RWPE2 (cell line): ENCODE measurements around the gene DUOXA1.
A peak's percentile ranks its signal among the peaks of the same experiment; 100 is the strongest.

Experiments used
- ATAC-seq: fragments of 200-7000 bp; cut with Tn5 transposase; 3 replicates; pipeline ENCODE4 v1.9.1; 2021; ENCODE audit warnings: low read depth
- DNase-seq: peaks from one replicate; pipeline ENCODE4 v3.0.0-alpha.2; 2020; ENCODE audit warnings: low spot score
- H3K27ac ChIP-seq: fragments of 450-650 bp; 2 replicates; pipeline ENCODE4 v1.5.1; 2017; ENCODE audit warnings: mild to moderate bottlenecking; ENCODE audit not compliant: poor library complexity, severe bottlenecking
- H3K27me3 ChIP-seq: fragments of 250-450 bp; sonication (Bioruptor Pico); 2 replicates; pipeline ENCODE4 v1.5.1; 2021; ENCODE audit warnings: mild to moderate bottlenecking, moderate library complexity; ENCODE audit not compliant: insufficient read depth, poor library complexity, severe bottlenecking
- H3K36me3 ChIP-seq: fragments of 250-450 bp; sonication (Bioruptor Pico); 2 replicates; pipeline ENCODE4 v1.5.1; 2020; ENCODE audit warnings: low read depth, mild to moderate bottlenecking, moderate library complexity
- H3K4me1 ChIP-seq: fragments of 250-450 bp; sonication (Bioruptor Pico); 2 replicates; pipeline ENCODE4 v1.5.1; 2021; ENCODE audit warnings: mild to moderate bottlenecking, moderate library complexity; ENCODE audit not compliant: insufficient read depth, poor library complexity, severe bottlenecking
- H3K4me3 ChIP-seq: fragments of 250-450 bp; sonication (Bioruptor Pico); 2 replicates; pipeline ENCODE4 v1.5.1; 2021; ENCODE audit warnings: mild to moderate bottlenecking, moderate library complexity; ENCODE audit not compliant: severe bottlenecking
- H3K9me3 ChIP-seq: fragments of 250-450 bp; sonication (Bioruptor Pico); 2 replicates; pipeline ENCODE4 v1.5.1; 2021; ENCODE audit warnings: mild to moderate bottlenecking, moderate library complexity; ENCODE audit not compliant: severe bottlenecking
- CTCF ChIP-seq: fragments of 450-650 bp; IDR thresholded peaks from one replicate; pipeline ENCODE4 v1.5.1; 2017; ENCODE audit warnings: mild to moderate bottlenecking, moderate library complexity; ENCODE audit not compliant: poor library complexity, severe bottlenecking

DUOXA1 gene

GRCh38 chr15:45115312-45115820, 14.3 kb downstream of the DUOXA1 start:
- DNase-seq (peak; percentile 49), ATAC-seq (no peak)
- no peaks in the 10 kb centered on the region for H3K9me3 ChIP-seq
- H3K36me3 ChIP-seq, result no peaks in the 10 kb centered on the region
- H3K4me3 ChIP-seq, result no peak overlapping the region
- H3K27ac ChIP-seq, result no peak overlapping the region
- TF ChIP-seq CTCF, result no peak
- H3K4me1 ChIP-seq, result no peaks in the 10 kb centered on the region
- peaks cover 69% of the 10 kb centered on the region for H3K27me3 ChIP-seq

GRCh38 chr15:45114751-45115085, 15.0 kb downstream of the DUOXA1 start:
- no peak for DNase-seq
- Histone ChIP-seq H3K27ac (no peak overlapping the region), H3K36me3 (no peaks in the 10 kb centered on the region), H3K27me3 (peaks cover 76% of the 10 kb centered on the region), H3K4me1 (no peaks in the 10 kb centered on the region), H3K4me3 (no peak overlapping the region), H3K9me3 (no peaks in the 10 kb centered on the region)
- ATAC-seq, result 0 out of 3 replicates have a peak, but pooled peaks have one; percentile 0
- no peak for TF ChIP-seq CTCF

- Histone ChIP-seq H3K4me3 (no peak within 1 kb of the TSS), H3K4me1 (no peaks in the 10 kb centered on the region), H3K36me3 (no peaks in the 10 kb centered on the region), H3K27me3 (peaks cover 77% of the 10 kb centered on the region), H3K27ac (no peak within 1 kb of the TSS), H3K9me3 (no peaks in the 10 kb centered on the region)
- no peak for TF ChIP-seq CTCF
- ATAC-seq (peak; percentile 6; the same call in 1 of the 3 replicates), DNase-seq (peak; percentile 64)
Measured at GRCh38 chr15:45114076-45114750, 15.5 kb downstream of the DUOXA1 start, which contains the start of the genes DUOX2 and DUOXA2. DUOX2 (minus strand) TSS chr15:45114172; CDS start chr15:45113411, 761 bp downstream. DUOXA2 (plus strand) TSS chr15:45114326; CDS start chr15:45114606, 280 bp downstream.

- DNase-seq (no peak), ATAC-seq (no peak)
- no peak for TF ChIP-seq CTCF
Measured at GRCh38 chr15:45113380-45113990, 16.2 kb downstream of the DUOXA1 start.

More at GRCh38 chr15:45113380-45113990, 16.2 kb downstream of the DUOXA1 start:
- no peaks in the 10 kb centered on the region for H3K4me1 ChIP-seq
- H3K27me3 ChIP-seq, result peaks cover 77% of the 10 kb centered on the region
- no peak overlapping the region for H3K27ac ChIP-seq
- no peaks in the 10 kb centered on the region for H3K36me3 ChIP-seq
- no peak overlapping the region for H3K4me3 ChIP-seq
- no peaks in the 10 kb centered on the region for H3K9me3 ChIP-seq
